SU-DHL-6 (cell line): ENCODE results near the gene BIK.

Experiments
- H2AFZ ChIP-seq: fragments of 200-600 bp; sonication (generic); 2 replicates; pipeline ENCODE4 v1.6.1; 2014; ENCODE audit warnings: low read depth, mild to moderate bottlenecking, moderate library complexity, mixed read lengths, antibody characterized with exemption, low read length; ENCODE audit not compliant: severe bottlenecking
- H3F3A ChIP-seq: fragments of 200-600 bp; shearing (Covaris generic); 2 replicates; pipeline ENCODE4 v1.6.0; 2016; ENCODE audit warnings: antibody characterized with exemption, mild to moderate bottlenecking; ENCODE audit not compliant: insufficient read depth
- H3K27ac ChIP-seq: fragments of 200-600 bp; sonication (generic); 2 replicates; pipeline ENCODE4 v1.5.1; 2016; ENCODE audit warnings: low read depth, mild to moderate bottlenecking, low read length, moderate library complexity, mixed read lengths
- H3K27me3 ChIP-seq: fragments of 200-600 bp; sonication (generic), shearing (Covaris generic); 2 replicates; pipeline ENCODE4 v1.6.0; 2014; ENCODE audit warnings: mild to moderate bottlenecking, low read length
- H3K36me3 ChIP-seq: fragments of 200-600 bp; sonication (generic); 2 replicates; pipeline ENCODE4 v1.6.1; 2014; ENCODE audit warnings: mild to moderate bottlenecking, low read length, mixed read lengths
- H3K4me2 ChIP-seq: fragments of 300-600, 200-600 bp; shearing (Covaris generic), sonication (generic); 2 replicates; pipeline ENCODE4 v1.6.0; 2014; ENCODE audit warnings: low read length, low read depth, mild to moderate bottlenecking; ENCODE audit not compliant: poor library complexity, severe bottlenecking
- H3K4me3 ChIP-seq: fragments of 200-600 bp; sonication (generic); 2 replicates; pipeline ENCODE4 v1.5.1; 2014; ENCODE audit warnings: antibody characterized with exemption, low read length, mild to moderate bottlenecking, mixed read lengths; ENCODE audit not compliant: insufficient read depth, poor library complexity, severe bottlenecking
- H3K79me2 ChIP-seq: fragments of 200-600 bp; sonication (generic); 2 replicates; pipeline ENCODE4 v1.6.1; 2014; ENCODE audit warnings: mild to moderate bottlenecking, low read length, moderate library complexity; ENCODE audit not compliant: insufficient read depth
- H3K9ac ChIP-seq: fragments of 200-600 bp; sonication (generic); 2 replicates; pipeline ENCODE4 v1.7.0; 2014; ENCODE audit warnings: mild to moderate bottlenecking, low read length
- H3K9me2 ChIP-seq: fragments of 200-600 bp; sonication (generic); replicated peaks from 2 replicates; pipeline ENCODE4 v1.6.1; 2014; ENCODE audit warnings: low read length; ENCODE audit not compliant: insufficient read depth
- H3K9me3 ChIP-seq: fragments of 200-600 bp; sonication (generic); 2 replicates; pipeline ENCODE4 v1.6.1; 2014; ENCODE audit warnings: low read length, mixed read lengths; ENCODE audit not compliant: insufficient read depth
- H4K20me1 ChIP-seq: fragments of 200-600 bp; sonication (generic); 2 replicates; pipeline ENCODE4 v1.6.1; 2014; ENCODE audit warnings: low read depth, mild to moderate bottlenecking, antibody characterized with exemption, low read length, moderate library complexity, mixed read lengths
- CTCF ChIP-seq: fragments of 200-600 bp; sonication (generic); IDR thresholded peaks from one replicate; pipeline ENCODE4 v1.5.1; 2017; ENCODE audit warnings: antibody characterized with exemption, mild to moderate bottlenecking, low read length, moderate library complexity; ENCODE audit not compliant: insufficient read depth, poor library complexity, severe bottlenecking
- EZH2phosphoT487 ChIP-seq: fragments of 200-600 bp; sonication (generic), shearing (Covaris generic); conservative IDR thresholded peaks from 2 replicates; pipeline ENCODE4 v1.6.1; 2018; ENCODE audit warnings: mild to moderate bottlenecking, antibody characterized with exemption, low read length, moderate library complexity, mixed read lengths

BIK gene

GRCh38 chr22:43159484-43160178 is 49.1 kb downstream of the BIK start:
- Histone ChIP-seq H3F3A (no peaks in the 10 kb centered on the region), H3K4me3 (no peak overlapping the region), H3K27me3 (no peaks in the 10 kb centered on the region), H2AFZ (no peak overlapping the region), H3K36me3 (no peaks in the 10 kb centered on the region), H4K20me1 (no peaks in the 10 kb centered on the region), H3K4me2 (no peak overlapping the region), H3K27ac (no peak overlapping the region), H3K9me3 (no peaks in the 10 kb centered on the region), H3K9ac (no peak overlapping the region), H3K9me2 (no peaks in the 10 kb centered on the region), H3K79me2 (no peaks in the 10 kb centered on the region)
- TF ChIP-seq EZH2phosphoT487, result no peak
- TF ChIP-seq CTCF, result peak; percentile 17

- Histone ChIP-seq H3K27me3 (no peaks in the 10 kb centered on the region), H3K27ac (no peak overlapping the region), H4K20me1 (no peaks in the 10 kb centered on the region), H3K4me2 (no peak overlapping the region), H3K9ac (no peak overlapping the region), H3K36me3 (no peaks in the 10 kb centered on the region), H2AFZ (no peak overlapping the region), H3K9me3 (no peaks in the 10 kb centered on the region), H3K4me3 (no peak overlapping the region), H3K79me2 (no peaks in the 10 kb centered on the region), H3K9me2 (no peaks in the 10 kb centered on the region), H3F3A (no peaks in the 10 kb centered on the region)
- TF ChIP-seq EZH2phosphoT487, result no peak
- TF ChIP-seq CTCF, result no peak
Measured at GRCh38 chr22:43160497-43161126, 50.1 kb downstream of the BIK start.

- Histone ChIP-seq H2AFZ (no peak overlapping the region), H3K9me2 (no peaks in the 10 kb centered on the region), H3K79me2 (no peaks in the 10 kb centered on the region), H3K9me3 (no peaks in the 10 kb centered on the region), H3F3A (no peaks in the 10 kb centered on the region), H4K20me1 (no peaks in the 10 kb centered on the region), H3K27me3 (no peaks in the 10 kb centered on the region), H3K4me3 (no peak overlapping the region), H3K9ac (no peak overlapping the region), H3K36me3 (no peaks in the 10 kb centered on the region), H3K27ac (no peak overlapping the region), H3K4me2 (no peak overlapping the region)
- TF ChIP-seq EZH2phosphoT487 (no peak), CTCF (no peak)
Measured at GRCh38 chr22:43162412-43163150, 52.0 kb downstream of the BIK start.
